HEK293 (cell line): ENCODE data around the gene COASY.

Experiments used
- ATF2 ChIP-seq: fragments of 450-650 bp; formaldehyde crosslinking; IDR thresholded peaks from 2 replicates; pipeline ENCODE4 v1.5.1; 2016; ENCODE audit warnings: missing biosample characterization, missing genetic modification characterization, low read depth
- BCL11B ChIP-seq: fragments of 450-650 bp; formaldehyde crosslinking; IDR thresholded peaks from 2 replicates; pipeline ENCODE4 v1.5.1; 2016; ENCODE audit warnings: low read depth, missing biosample characterization, missing genetic modification characterization
- FEZF1 ChIP-seq: fragments of 450-650 bp; formaldehyde crosslinking; IDR thresholded peaks from 2 replicates; pipeline ENCODE4 v1.5.1; 2016; ENCODE audit warnings: missing biosample characterization, missing genetic modification characterization
- PRDM10 ChIP-seq: fragments of 450-650 bp; formaldehyde crosslinking; IDR thresholded peaks from 2 replicates; pipeline ENCODE4 v1.5.1; 2016; ENCODE audit warnings: missing biosample characterization, missing genetic modification characterization
- REST ChIP-seq: fragments of 450-650 bp; formaldehyde crosslinking; IDR thresholded peaks from 2 replicates; pipeline ENCODE4 v1.5.1; 2016; ENCODE audit warnings: missing biosample characterization, missing genetic modification characterization
- SP7 ChIP-seq: fragments of 450-650 bp; formaldehyde crosslinking; IDR thresholded peaks from 2 replicates; pipeline ENCODE4 v1.5.1; 2016; ENCODE audit warnings: missing biosample characterization, missing genetic modification characterization
- ZBTB11 ChIP-seq: fragments of 450-650 bp; formaldehyde crosslinking; conservative IDR thresholded peaks from 2 replicates; pipeline ENCODE4 v1.5.1; 2016; ENCODE audit warnings: low read depth, missing biosample characterization, missing genetic modification characterization
- ZBTB20 ChIP-seq: fragments of 450-650 bp; formaldehyde crosslinking; IDR thresholded peaks from 2 replicates; pipeline ENCODE4 v1.5.1; 2016; ENCODE audit warnings: missing biosample characterization, missing genetic modification characterization
- ZBTB48 ChIP-seq: fragments of 450-650 bp; formaldehyde crosslinking; IDR thresholded peaks from 2 replicates; pipeline ENCODE4 v1.5.1; 2016; ENCODE audit warnings: missing biosample characterization, missing genetic modification characterization
- ZFP69B ChIP-seq: fragments of 450-650 bp; formaldehyde crosslinking; IDR thresholded peaks from 2 replicates; pipeline ENCODE4 v1.5.1; 2016; ENCODE audit warnings: missing biosample characterization, missing genetic modification characterization
- ZNF324 ChIP-seq: fragments of 450-650 bp; formaldehyde crosslinking; IDR thresholded peaks from 2 replicates; pipeline ENCODE4 v1.5.1; 2016; ENCODE audit warnings: missing biosample characterization, missing genetic modification characterization
- ZNF335 ChIP-seq: fragments of 450-650 bp; formaldehyde crosslinking; conservative IDR thresholded peaks from 2 replicates; pipeline ENCODE4 v1.5.1; 2016; ENCODE audit warnings: missing biosample characterization, missing genetic modification characterization
- ZNF362 ChIP-seq: fragments of 450-650 bp; formaldehyde crosslinking; IDR thresholded peaks from 2 replicates; pipeline ENCODE4 v1.5.1; 2016; ENCODE audit warnings: missing biosample characterization, missing genetic modification characterization
- ZNF37A ChIP-seq: fragments of 450-650 bp; IDR thresholded peaks from 2 replicates; pipeline ENCODE4 v1.5.1; 2018; ENCODE audit warnings: missing biosample characterization, missing genetic modification characterization
- ZNF391 ChIP-seq: fragments of 450-650 bp; formaldehyde crosslinking; IDR thresholded peaks from 2 replicates; pipeline ENCODE4 v1.5.1; 2016; ENCODE audit warnings: low read depth, missing biosample characterization, missing genetic modification characterization, borderline replicate concordance
- ZNF473 ChIP-seq: fragments of 450-650 bp; formaldehyde crosslinking; IDR thresholded peaks from 2 replicates; pipeline ENCODE4 v1.5.1; 2017; ENCODE audit warnings: missing biosample characterization, missing genetic modification characterization
- ZNF510 ChIP-seq: fragments of 450-650 bp; formaldehyde crosslinking; IDR thresholded peaks from 2 replicates; pipeline ENCODE4 v1.5.1; 2018; ENCODE audit warnings: mild to moderate bottlenecking, missing genetic modification characterization, missing biosample characterization; ENCODE audit not compliant: insufficient replicate concordance
- ZNF610 ChIP-seq: fragments of 450-650 bp; formaldehyde crosslinking; IDR thresholded peaks from 2 replicates; pipeline ENCODE4 v1.5.1; 2016; ENCODE audit warnings: missing biosample characterization, missing genetic modification characterization, borderline replicate concordance
- ZNF658 ChIP-seq: fragments of 450-650 bp; formaldehyde crosslinking; IDR thresholded peaks from 2 replicates; pipeline ENCODE4; 2016; ENCODE audit warnings: missing biosample characterization, missing genetic modification characterization
- ZNF701 ChIP-seq: fragments of 450-650 bp; formaldehyde crosslinking; IDR thresholded peaks from 2 replicates; pipeline ENCODE4 v1.5.1; 2016; ENCODE audit warnings: missing biosample characterization, missing genetic modification characterization
- ZSCAN5A ChIP-seq: fragments of 450-650 bp; formaldehyde crosslinking; IDR thresholded peaks from 2 replicates; pipeline ENCODE4 v1.5.1; 2016; ENCODE audit warnings: missing biosample characterization, missing genetic modification characterization

The COASY gene

GRCh38 chr17:42608305-42609181 lies 46.6 kb downstream of the COASY start (continued):
- TF ChIP-seq ZSCAN5A (peak; percentile 80; the same call in 1 of the 2 replicates), REST (tag by site-specific recombination) (0 out of 2 replicates have a peak, but pooled peaks have one; percentile 35), ZBTB48 (tag by site-specific recombination) (peak; percentile 79), ZNF362 (tag by site-specific recombination) (no peak), ZBTB20 (tag by site-specific recombination) (0 out of 2 replicates have a peak, but pooled peaks have one; percentile 71), ZNF391 (tag by site-specific recombination) (no peak), PRDM10 (tag by site-specific recombination) (0 out of 2 replicates have a peak, but pooled peaks have one; percentile 53), ZNF473 (tag by site-specific recombination) (no peak), ZNF324 (tag by site-specific recombination) (peak; percentile 26; the same call in 1 of the 2 replicates), BCL11B (0 out of 2 replicates have a peak, but pooled peaks have one; percentile 26), ZNF37A (no peak), ZNF335 (tag by site-specific recombination) (peak; percentile 90), ZBTB11 (tag by site-specific recombination) (peak; percentile 17; the same call in 1 of the 2 replicates), ZNF701 (no peak), ZNF658 (no peak), ZNF510 (tag by site-specific recombination) (no peak), SP7 (tag by site-specific recombination) (peak; percentile 35), ZFP69B (tag by site-specific recombination) (peak; percentile 52; the same call in 1 of the 2 replicates), ATF2 (tag by site-specific recombination) (no peak), FEZF1 (no peak), ZNF610 (peak; percentile 74)
